GM19023 (cell line): ENCODE measurements around the gene OR1L1.

Source experiments
- ATAC-seq: cut with Tn5 transposase; IDR thresholded peaks from one replicate; pipeline ENCODE4 v1.9.1; 2021; ENCODE audit warnings: mild to moderate bottlenecking, moderate library complexity; ENCODE audit not compliant: unreplicated experiment

The OR1L1 gene, protein sequence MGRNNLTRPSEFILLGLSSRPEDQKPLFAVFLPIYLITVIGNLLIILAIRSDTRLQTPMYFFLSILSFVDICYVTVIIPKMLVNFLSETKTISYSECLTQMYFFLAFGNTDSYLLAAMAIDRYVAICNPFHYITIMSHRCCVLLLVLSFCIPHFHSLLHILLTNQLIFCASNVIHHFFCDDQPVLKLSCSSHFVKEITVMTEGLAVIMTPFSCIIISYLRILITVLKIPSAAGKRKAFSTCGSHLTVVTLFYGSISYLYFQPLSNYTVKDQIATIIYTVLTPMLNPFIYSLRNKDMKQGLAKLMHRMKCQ

DNA sequence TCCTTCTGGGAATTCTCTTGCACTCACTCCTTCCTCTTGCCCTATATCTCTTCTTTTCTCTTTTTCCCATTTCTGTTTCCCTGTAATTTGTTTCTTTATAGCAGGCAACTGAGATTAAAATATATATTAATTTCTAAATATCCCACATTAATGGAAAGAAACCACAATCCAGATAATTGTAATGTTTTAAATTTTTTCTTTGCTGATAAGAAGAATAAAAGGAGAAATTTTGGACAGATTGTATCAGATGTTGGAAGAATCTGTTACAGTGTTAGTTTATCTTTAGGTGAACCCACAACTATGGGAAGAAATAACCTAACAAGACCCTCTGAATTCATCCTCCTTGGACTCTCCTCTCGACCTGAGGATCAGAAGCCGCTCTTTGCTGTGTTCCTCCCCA, at the start of gene OR1L1:
TSS of gene OR1L1 (plus strand) at position 301 of the 400 bp plus-strand sequence. CDS start at position 301, 0 bp downstream.
- ATAC-seq: no peak

DNA sequence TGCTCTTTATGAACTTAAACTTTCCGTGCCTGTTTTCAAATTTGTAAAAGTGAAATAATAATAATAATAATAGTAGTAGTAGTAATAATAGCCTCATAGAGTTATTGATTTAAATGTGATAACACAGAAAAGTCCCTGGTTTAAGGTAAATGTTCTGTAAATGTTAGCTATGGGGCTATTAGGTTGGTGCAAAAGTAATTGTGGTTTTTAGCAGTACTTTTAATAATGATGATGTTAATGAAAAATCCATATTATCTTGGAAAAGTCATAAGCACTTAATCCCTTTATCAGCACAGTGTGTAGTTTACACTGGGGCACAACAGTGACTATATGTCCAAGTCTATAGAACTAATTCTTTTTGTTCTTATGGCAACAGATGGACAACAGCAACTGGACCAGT, 47.2 kb upstream of the OR1L1 start, which contains the start of gene OR1Q1:
TSS of gene OR1Q1 (plus strand) at position 377 of the 400 bp plus-strand sequence. CDS start at position 377, 0 bp downstream.
- no peak for ATAC-seq

- ATAC-seq: no peak
Measured at GRCh38 chr9:122619996-122620395, 41.5 kb upstream of the OR1L1 start.

GRCh38 chr9:122642226-122642625, 19.3 kb upstream of the OR1L1 start:
- no peak for ATAC-seq

- no peak for ATAC-seq
Measured at GRCh38 chr9:122656378-122656777, 5.1 kb upstream of the OR1L1 start.

DNA sequence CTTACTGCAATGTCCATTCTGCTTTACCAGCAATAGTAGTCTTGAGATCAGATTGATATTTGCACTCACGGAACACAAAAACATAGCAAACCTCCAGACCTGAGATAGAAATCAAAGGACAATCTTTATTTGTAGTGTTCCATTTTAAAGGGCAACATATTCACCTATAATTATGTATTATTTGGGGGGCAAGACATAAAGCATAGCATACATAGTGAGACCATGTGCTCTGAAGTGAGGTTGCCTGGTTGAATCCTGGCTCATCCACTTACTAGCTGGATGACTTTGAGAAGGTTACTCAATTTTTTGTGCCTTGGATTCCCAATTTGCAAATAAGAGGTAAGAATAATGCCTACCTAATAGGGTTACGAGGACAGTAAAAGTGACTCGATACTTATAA, 4.0 kb upstream of the OR1L1 start, which contains the start of gene OR1B1:
TSS of gene OR1B1 (minus strand) at position 101 of the 400 bp plus-strand sequence.
- no peak for ATAC-seq

DNA sequence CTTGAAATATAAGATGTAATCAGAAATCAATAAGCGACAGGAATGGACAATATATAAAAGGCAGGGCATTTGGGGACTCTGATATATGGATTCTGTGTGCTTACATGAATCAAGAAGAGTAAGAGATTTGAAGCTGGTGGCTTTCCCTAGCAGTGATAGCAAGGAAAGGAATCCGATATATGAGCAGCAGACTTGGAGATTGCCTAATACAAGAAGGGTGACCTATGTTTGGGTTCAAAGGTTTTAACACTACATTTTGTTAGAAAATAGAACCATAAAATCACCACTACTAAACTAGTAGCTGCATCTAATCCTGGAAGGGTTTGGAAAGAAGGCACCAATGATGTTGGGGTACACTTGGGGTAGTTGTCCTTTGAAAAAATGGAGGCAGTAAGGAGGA, 11.0 kb downstream of the OR1L1 start:
- ATAC-seq: no peak

DNA sequence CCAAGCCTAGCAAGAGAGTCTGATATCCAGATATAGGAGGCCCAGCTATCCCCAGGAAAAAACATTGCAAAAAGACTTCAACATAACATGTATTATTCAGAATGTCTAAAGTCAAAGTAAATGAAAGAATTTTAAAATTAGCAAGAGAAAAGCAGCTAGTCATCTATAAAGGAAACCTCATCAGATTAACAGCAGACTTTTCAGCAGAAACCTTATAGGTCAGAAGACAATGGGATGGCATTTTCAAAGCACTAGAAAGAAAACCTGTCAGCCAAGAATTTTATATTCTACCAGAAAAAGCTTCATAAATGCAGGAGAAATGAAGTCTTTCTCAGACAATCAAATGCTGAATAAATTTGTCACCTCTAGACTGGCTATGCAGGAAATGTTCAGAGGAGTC, 23.3 kb downstream of the OR1L1 start:
- no peak for ATAC-seq

- ATAC-seq: no peak
Measured at GRCh38 chr9:122695696-122696095, 34.2 kb downstream of the OR1L1 start.
